Panc1 (cell line): Measurements from ENCODE around the gene EXOC5.
"Not testable (repeated sequence)": the region's sequence is repeated elsewhere in the genome, so short reads cannot be mapped to it uniquely, and the experiment has no call there.

Experiments used
- CTCF ChIP-seq: fragments of 450-650 bp; IDR thresholded peaks from 2 replicates; pipeline ENCODE4 v1.5.1; 2017; ENCODE audit warnings: mild to moderate bottlenecking
- POLR2AphosphoS5 ChIP-seq: IDR thresholded peaks from 2 replicates; pipeline ENCODE4 v1.6.1; 2012; ENCODE audit warnings: mild to moderate bottlenecking, low read depth, low read length, moderate library complexity
- SIN3A ChIP-seq: IDR thresholded peaks from 2 replicates; pipeline ENCODE4 v1.6.1; 2012; ENCODE audit warnings: low read depth, mild to moderate bottlenecking, low read length, moderate library complexity, borderline replicate concordance; ENCODE audit not compliant: insufficient read depth

GRCh38 chr14:57240115-57240514 is 28.6 kb downstream of the EXOC5 start:
- not testable (repeated sequence) for TF ChIP-seq SIN3A, POLR2AphosphoS5, CTCF
